AML-193 (cell line): ENCODE measurements around the gene NBEAL2.

Source experiments
- DNase-seq, 2 experiments: peaks; one replicate each; lab custom pipeline; 2025; lab: John Stamatoyannopoulos, UW

The NBEAL2 gene

DNA sequence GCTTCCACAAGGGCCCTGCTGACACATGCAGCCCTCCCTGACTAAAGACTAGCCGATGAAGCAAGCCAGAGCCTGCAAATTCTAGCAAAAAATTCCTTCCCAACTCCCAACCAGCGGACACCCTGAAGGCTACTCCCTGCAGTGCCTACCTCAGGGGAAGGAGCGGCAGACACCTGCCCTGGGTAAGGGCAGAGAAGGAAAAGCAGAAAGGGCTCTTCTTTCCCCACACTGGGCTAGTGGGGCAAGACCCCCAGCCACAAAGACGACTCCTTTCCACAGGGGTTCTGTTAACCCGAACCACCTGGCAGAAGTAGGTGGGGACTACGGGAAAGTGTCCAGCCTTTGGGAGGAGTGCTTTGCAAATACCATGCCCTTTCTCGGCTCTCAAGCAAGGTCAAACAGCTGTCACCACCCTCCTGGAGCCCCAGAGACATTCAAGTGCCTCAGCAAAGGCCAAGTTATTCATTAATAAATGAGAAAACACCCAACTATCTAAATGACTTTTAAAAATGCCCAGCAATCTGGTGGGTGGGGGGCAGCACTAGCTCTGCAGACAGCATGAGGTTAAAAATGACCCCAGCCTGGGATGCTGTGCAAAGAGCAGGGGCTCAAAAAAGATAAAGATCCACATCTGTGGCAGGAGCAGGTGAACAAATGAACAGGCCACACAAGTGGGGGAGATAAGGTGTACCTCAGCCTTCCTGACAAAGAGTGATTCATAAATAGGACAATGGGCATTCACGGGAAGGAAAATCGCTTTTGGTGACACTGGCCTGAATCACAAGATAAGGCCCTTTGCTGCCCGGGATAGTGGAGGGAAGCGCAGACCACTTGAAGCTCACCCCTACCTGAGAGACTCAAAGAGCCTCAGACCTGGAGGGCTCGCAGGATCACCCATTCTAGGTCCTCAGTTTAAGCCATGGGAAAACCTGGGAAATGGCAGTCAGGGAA is 36.0 kb upstream of the NBEAL2 start:
- DNase-seq = no peak

DNA sequence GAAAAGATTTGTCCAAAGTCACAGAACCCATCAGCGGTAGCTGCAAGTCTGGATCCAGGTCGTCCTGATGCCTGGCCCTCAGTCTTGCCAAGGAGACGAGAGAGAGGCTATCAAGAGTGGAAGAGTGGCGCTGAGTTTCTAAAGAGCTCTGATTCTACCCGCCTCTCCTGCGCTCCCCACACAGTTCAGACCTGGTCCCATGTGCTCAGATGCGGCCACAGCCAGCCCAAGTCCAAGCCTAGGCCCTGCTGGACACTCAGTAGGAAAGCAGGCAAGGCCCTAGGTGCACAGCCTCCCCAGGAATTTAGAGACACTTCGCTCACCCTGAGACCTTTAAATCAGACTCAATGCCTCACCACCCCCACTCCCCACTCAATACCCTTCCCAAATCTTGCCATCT is 35.3 kb upstream of the NBEAL2 start:
- DNase-seq = no peak

DNA sequence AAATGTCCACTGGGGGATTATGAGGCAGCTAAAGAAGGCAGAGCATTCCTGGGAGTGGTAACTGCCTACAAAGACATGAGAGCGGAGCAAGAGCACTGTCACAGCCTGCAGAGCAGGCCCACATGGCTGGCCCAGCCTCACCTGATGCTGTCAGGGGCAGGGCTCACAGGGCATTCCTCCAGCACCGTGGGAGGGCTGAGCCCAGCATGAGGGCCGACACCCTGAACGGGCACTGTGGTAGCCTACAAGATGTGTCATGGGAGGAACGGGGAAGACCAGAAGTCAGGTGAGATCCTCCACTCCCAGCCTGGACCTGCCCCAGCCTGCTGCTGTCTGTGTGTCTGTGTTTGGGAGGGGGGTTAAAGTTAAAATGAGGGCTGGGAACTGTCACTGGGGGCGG is 33.0 kb upstream of the NBEAL2 start:
- DNase-seq = no peak

DNA sequence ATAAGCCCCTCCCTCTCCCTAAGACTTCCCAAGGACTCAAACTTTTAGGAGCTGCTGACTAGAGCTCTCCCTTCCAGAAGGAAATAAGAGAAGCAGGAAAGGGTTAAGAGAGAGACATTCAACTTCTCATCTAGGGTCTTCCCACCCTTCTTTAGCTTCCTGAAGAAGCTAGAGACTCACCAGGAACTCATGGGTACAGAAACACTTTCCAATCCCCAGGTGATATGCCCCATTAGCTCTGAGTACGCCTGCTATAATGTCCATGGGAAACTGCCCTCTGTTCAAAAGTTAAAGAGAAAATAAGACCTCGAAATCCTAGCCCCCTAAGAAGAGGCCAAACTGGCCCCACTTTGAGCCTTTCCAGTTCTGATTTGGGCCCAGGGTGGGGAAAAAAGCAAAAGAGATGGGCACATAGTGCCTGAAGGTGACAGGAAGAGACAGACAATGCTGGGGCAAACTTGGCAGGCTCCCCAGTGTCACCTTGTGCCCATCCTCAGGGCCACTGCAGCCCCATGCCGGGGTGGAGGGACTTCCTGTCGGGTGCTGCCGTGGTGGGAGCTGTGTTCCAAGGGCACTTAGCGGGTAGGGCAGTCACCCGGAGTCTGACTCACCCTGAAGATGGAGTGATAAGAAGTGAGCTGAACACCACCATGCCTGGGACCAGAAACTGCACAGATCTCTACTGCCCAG is 32.5 kb upstream of the NBEAL2 start:
- DNase-seq = no peak

DNA sequence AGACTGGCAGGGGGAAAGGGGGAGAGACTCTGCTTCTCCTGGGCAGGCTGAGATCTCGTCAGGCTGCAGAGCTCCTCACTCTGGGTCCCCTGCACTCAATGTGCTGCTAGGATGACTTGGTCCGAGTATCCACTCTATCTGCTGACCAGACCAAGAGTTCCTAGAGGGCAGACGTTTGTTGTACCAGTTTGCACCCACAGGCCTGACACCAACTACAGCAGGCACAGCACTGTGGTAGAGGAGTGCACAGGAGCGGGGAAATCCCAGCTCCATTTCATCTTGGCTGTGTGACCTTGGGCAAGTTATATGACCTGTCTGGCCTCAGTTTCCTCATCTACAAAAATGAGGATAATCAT is 31.9 kb upstream of the NBEAL2 start:
- no peak for DNase-seq

DNA sequence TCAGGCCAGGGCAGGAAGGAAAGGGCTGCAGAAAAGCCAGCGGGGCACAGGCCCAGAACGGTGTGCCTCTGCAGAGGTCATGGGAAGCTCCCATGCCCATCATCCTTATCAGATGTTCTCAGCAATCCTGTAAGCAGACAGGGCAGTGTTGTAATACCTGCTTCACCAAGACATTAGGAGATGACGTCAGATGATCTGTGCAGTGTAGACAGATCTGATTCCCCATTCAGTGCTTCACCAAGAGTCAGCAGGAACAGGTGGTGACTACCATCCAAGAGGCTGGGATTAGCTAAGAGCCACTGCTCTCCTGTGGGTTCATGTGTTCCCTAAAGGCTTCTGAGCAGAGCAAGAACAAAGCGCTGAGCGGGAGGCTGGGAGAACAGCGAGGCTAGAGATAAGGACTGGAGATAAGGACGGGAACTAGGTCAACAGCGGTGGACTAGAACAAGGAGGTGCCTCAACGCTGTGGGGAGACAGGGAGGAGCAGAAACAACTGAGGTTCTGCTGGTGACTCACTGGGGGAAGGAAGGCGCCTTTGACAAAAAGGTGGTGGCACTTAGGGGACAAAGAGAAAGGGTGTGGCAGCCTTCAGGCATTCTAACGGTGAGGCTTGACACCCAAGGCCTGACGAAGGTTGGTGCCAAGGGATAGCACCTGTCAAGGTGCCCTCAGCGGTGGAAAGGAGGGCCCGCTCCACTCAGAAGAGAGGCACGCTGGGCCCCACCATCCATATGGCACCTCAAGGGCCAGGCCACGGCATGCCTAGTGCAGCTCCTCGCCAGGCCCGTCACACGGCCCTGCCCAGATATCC is 31.3 kb upstream of the NBEAL2 start:
- DNase-seq = no peak

DNA sequence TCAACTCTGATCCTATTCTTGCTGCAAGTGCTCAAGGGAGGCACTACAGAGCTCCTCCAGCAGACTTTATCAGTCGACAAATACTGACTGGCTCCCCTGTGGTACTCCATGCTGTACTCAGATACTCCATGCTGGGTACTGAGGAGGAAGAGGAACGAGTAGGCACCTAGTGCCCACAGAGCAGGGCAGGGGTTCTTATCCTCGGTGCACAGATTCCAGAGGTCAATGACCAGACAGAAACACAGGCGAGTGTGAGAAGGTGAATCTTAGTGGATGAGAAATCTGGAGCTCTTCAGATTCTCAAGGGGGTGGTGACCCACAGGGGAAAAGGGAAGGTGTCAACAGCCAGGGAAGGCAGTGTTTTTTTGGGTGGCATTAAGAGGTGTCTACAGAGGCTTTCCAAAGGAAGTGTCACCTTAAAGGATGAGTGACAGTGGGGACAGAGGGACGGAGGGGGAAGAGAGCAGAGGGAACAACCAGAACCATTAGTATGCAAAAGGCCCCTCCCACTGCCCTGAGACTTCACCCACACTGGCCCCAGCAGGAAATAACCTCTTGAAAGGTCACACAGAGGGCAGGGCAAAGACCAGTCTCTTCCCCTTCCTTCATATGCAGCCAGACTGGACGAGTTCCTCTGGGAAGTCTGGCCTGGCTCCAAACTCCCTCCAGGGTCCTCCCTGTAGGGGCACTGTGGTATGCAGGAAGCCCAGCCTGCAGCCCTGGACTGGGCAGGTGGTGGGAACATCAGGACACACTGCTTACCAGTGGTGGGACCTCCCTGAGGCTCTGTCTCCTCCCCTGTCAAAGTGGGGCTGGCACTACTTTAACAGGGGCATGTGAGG is 30.4 kb upstream of the NBEAL2 start:
- DNase-seq = peak; percentile 42 to 54

DNA sequence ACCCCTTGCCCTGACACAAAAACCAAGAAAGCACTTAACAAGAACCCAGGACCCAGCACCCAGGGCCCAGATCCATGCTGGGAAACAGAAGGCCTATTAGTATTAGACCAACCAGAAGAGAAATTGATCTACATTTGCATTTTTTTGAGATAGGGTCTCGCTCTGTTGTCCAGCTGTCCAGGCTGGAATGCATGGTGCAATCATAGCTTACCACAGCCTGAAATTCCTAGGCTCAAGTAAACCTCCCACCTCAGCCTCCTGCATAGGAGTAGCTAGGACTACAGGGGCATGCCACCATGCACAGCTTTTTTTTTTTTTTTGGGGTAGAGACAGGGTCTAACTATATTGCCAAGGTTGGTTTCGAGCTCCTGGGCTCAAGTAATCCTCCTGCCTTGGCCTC is 29.3 kb upstream of the NBEAL2 start:
- DNase-seq = no peak

DNA sequence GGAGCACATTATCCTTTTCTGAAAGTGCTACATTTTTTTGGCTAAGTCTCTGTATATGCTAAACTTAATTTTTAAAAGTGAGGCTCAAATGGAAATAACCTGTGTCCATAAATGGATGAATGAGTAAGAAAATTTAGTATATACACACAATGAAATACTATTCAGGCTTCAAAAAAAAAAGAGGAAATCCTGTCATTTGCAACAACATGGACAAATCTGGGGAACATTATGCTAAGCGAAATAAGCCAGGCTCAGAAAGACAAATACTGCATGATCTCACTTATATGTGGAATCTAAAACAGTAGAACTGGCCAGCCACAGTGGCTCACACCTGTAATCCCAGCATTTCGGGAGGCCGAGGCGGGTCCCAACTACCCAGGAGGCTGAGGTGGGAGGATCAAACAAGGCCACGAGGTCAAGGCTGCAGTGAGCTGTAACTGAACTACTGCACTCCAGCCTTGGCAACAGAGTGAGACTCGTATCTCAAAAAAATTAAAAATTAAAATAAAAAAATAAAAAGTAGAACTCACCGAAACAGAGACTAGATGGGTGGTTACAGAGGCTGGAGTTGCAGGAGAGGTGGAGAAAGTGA is 28.7 kb upstream of the NBEAL2 start:
- DNase-seq = no peak

DNA sequence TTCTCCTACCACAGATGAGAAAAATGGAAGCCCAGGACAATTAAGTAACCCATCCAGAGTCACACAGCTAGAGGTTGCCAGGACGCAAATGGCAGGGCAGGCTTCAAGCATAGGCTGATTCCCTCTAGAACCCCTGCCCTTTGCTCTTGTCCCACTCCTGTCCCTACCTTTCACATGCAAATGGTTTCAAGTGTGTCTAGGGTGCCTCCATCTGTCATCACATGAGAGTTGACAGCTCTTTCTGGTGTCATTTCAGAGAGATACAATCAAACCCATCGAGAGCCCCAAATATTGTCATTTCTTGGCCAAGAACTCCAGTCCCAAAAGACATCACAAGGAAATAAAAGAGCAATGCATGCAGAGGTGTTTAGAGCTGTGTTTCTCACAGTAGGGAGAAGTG is 26.7 kb upstream of the NBEAL2 start:
- no peak for DNase-seq

DNA sequence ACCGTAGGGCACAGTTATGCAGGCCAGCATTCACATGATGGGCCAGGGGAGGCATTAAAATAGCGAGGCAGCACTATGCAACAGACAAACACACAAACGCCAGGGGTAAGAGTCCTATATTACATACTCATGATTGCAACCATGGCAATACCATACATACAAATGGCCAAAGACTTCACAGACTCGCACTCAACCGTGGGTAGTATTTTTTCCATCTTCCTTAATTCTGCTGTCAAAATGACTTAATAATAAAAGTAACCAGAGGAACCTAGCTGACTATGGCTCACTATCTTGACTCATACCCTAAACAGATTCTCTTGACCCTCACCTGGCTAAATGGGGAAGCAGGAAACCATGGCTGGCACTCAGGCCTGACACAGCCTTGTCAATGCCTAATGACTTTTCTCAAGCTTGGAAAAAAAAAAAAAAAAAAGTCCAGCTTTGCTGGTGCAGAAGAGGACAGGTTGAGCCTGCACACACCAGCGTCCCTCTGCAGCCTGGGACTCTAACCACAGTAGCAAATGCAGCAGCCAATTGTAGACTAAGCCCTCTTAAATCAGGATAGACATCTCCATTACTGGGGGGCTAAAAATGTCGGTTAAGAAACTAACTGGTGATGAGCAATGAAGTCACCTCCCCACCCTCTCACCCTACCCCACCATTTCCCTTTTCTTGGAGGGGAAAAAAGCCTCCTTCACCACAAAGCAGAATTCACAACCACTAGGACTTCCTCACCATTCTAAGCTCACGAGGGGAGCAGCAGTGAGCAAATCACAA is 26.0 kb upstream of the NBEAL2 start:
- DNase-seq = peak; percentile 82 to 83

DNA sequence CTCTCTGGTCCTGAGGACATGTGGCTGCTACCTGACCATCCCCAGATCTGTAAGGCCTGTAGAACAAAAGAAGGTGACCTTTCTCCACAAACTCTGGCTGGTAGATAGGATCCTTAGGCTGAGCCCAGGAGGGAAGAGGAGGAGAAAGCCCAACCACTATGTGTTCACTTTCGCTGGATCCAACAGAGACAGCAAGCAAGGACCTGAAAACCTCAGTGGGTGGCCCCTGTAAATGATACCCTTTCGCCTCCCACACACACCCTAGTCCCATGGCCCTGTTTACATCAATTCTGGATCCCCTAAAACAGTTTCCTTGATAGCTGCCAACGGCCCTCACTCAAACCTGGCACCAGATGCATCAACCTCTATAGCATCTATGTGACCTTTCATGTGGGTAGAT is 25.3 kb upstream of the NBEAL2 start:
- no peak for DNase-seq

DNA sequence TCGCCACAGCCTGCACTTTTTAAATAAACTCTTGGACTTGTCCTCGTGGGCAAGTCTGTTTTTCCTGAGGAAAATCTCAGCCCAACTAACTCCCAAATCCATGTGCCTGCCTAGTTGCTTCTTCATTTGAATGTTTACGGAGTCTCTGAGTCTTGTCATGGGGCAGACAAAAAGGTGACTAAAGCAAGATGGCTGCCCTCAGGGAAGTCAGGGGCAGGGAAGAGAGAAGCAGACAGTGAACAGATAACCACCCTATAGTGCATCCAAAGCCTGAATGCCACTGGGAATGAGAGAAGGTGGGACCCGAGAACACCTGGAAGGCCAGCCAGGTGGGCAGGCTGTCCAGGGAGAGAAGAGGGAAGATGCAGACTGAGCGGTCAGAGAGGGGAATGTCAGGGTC is 24.3 kb upstream of the NBEAL2 start:
- DNase-seq = no peak

DNA sequence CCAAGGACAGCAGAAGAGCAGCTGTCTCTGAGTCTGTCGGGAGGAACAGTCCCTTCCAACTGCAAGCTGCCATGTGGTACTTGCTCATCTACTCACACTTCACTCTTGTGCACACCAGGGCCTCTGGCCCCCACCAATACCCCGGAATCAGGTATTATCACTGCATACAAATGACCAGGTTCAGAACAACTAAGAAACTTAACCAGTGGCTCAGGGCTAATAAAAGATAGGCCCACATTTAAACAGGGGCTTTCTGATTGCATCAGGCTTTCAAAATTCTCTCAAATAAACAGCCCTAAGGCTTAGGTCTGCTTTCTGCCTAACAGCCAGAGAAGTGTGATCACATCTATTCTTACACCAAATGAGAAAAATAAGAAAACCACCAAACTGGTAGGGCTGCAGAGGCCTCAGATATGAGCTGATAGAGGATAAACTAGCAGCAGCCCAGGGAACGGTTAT is 23.6 kb upstream of the NBEAL2 start:
- no peak for DNase-seq

DNA sequence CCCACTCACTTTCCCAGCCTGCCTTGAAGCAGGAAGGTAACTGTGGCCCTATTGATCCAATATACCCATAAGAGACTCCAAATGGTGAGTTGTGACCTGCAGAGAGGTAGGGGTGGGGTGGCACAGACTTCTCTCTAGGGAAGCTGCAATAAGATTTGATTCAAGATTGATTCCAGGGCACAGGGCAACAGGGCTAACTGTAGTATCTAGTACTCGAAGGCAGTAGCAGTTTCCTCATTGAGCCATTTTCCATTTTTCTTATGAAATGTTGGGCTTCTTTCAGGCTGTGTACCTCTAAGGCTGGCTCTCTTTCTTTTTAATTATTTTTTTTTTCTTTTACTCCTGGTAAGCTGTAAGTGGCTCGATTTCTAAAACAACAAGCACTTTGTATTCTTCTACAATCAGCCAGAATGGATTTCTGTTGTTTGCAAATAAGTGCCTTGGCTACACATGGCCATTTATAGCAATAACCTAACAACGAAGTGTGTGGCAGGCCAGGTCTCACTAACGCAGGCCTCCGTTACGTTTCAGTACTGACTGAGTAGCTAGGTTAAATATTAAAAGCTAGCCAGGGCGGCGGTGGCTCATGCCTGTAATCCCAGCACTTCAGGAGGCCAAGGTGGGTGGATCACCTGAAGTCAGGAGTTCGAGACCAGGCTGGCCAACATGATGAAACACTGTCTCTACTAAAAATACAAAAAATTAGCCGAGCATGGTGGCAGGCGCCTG is 22.2 kb upstream of the NBEAL2 start:
- DNase-seq = no peak

DNA sequence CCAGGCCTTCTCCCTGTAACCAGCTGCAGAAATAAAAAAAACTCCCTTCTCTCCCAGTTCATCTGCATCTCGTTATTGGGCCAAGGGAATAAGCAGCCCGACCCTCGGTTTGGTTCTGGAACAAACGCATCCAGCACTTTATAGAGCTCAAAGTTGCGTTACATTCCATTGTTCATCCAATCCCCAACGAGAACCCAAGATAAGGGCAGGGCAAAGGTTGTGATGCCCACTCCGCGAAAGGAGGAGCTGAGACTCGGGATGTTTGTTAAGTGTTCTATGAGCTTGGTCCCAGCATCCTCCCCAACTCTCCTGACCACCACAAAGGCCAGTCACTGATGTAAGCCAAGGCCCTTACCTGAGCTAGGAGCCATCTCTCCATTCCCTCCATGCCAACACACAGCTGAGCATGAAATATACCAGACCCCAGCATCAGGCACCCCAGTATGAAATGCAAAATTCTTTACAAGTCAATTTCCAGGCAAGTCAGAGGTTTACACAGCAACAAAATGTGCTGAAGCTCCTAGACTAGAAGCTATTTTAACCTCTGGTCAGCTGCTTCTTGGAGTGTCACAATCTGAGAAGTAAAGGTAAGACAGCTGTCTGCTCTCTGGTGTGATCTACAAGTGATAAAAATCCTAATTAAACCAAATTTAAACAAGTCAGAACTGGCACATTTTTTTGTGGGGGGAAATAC is 20.9 kb upstream of the NBEAL2 start:
- no peak for DNase-seq

DNA sequence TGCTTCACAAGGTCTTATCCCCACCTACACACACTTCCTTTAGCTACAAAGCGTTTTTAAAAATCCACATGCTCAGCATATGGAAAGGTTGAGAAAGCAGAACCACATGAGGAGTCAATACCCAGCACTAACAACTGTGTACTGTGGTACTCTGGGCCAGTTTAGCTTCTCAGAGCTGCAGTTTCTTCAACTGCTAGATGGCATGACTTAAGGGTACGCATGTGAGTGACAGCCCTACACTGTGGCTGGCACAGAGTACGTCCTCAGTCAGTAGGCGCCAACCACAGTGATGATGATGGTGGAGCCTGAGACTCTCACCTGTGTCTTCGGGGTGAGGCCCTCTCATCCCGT is 20.3 kb upstream of the NBEAL2 start:
- no peak for DNase-seq

DNA sequence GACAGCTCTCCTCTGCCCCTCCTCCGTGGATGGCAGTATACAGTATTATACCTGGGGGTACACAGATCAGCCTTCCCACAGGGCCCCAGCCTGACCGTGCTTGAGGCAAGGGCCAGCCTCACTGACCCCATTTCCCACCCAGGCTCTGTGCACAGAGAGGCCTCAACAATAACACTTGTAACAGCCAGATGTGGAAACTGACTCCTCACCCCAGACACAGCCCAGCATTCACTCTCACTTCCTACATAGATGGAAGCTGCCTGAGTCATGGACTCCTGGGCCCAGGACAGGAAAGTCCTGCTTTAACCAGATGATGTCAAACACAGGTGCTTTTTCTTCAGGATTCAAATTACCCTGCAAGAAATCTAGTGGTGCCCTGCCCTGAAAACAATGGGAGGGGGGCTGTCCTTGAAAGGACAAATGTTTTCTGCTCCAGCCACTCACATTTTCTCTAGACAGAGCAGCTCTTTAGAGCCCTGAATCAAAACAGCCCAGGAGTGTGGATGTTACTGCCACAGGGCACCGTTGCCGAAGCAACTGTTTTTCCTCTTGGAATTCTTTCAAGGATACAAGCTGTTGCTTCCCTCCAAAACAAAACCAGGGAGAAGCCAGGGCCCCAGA is 19.3 kb upstream of the NBEAL2 start:
- no peak for DNase-seq

DNA sequence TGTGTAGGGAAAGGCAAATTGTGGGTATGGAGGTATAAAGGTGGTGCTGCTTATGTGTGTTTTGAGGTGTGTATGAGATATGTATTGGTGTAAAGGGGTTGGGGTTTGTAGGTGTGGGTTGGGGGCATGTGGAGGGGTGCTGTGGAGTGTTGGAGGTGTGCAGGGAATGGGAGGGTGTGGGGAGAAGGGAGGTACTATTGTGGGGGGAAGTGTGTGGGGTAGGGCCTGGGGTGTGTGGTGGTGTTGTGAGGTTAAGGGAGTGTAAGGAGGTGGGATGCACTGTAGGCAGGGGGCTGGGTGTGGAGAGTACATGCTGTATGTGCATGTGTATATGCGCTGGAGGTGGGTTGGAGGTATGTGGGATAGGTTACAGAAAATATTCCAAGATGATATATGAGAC is 18.6 kb upstream of the NBEAL2 start:
- no peak for DNase-seq
